Gastrocnemius medialis (tissue), 4 donors: ENCODE data around the gene CDKN3.

Source experiments
- POLR2A ChIP-seq, 2 donors: fragments of 450-650 bp; IDR thresholded peaks; one replicate each; pipeline ENCODE4 v1.6.1; 2017; ENCODE audit warnings: antibody characterized with exemption in 2 of 2, mild to moderate bottlenecking in 2 of 2, moderate library complexity in 2 of 2
- TF ChIP-seq, protein P1 (sequence below), 5 experiments: fragments of 450-650 bp in 3 of 5; fragments of 200-600 bp in 2 of 5; sonication (generic) in 2 of 5; IDR thresholded peaks in 4 of 5; conservative IDR thresholded peaks in 1 of 5; 1 replicate in 4 of 5; 2 replicates in 1 of 5; pipeline ENCODE4 v1.5.1; 2016 to 2019; ENCODE audit warnings: antibody characterized with exemption in 5 of 5, mild to moderate bottlenecking in 3 of 5, moderate library complexity in 3 of 5

DNA sequence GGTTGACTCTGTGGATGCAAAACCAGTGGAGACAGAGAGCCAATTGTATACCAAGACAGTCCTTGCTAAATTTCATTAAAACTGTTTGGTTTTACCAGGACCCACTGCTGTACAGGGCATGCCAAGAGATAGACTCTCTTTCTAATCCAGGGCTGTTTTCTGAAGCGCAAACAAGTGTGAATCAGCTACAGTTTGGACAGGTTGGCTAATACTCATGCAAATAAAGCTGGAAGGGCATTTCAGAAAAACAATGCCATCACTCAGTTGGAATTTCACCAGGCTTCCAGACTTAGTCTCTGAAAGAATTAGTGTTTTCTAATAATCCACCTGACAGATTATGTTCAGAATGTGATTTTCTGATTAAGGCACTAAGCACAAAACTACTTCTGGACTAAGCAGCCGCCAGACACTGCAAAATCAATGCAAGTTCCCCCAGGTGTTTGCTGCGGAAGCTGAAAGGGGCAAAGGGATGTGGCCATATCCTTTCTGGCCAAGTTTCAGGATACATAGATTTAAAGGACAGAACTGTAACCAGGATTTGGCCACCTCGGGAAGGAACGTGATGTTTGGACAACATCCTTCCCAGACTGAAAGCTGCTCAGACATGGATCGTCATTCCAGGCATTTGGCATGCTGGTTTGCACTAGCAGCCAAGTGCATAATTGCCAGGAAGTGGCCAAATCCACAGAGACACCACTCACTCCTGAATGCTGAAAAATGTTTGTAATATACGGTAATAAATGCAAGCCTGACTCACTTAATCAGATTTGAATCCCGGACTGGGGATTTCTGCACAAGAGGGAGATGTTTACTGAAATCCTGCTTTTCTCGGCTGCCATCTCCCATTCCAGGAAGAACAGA, 32.0 kb upstream of the CDKN3 start:
- TF ChIP-seq, protein P1, sequence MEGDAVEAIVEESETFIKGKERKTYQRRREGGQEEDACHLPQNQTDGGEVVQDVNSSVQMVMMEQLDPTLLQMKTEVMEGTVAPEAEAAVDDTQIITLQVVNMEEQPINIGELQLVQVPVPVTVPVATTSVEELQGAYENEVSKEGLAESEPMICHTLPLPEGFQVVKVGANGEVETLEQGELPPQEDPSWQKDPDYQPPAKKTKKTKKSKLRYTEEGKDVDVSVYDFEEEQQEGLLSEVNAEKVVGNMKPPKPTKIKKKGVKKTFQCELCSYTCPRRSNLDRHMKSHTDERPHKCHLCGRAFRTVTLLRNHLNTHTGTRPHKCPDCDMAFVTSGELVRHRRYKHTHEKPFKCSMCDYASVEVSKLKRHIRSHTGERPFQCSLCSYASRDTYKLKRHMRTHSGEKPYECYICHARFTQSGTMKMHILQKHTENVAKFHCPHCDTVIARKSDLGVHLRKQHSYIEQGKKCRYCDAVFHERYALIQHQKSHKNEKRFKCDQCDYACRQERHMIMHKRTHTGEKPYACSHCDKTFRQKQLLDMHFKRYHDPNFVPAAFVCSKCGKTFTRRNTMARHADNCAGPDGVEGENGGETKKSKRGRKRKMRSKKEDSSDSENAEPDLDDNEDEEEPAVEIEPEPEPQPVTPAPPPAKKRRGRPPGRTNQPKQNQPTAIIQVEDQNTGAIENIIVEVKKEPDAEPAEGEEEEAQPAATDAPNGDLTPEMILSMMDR (IDR thresholded peaks at IDR 0.05 in 4 of 5, conservative IDR thresholded peaks at IDR 0.05 in 1 of 5), result no peak
- no peak for TF ChIP-seq POLR2A (IDR thresholded peaks at IDR 0.05)
